ENCODE measurements around the gene KLHL22. TPM values are rescaled to one million over a fixed set of nuclear protein-coding genes. Genes with fewer than 3 reads are reported as not detected.

KLHL22 gene
- total and polyA plus RNA-seq, 2 of the 13 experiments (the other 11 are each of a cell fraction or from before 2014, with no cell fraction given): 10.9 to 14.8 TPM

DNA sequence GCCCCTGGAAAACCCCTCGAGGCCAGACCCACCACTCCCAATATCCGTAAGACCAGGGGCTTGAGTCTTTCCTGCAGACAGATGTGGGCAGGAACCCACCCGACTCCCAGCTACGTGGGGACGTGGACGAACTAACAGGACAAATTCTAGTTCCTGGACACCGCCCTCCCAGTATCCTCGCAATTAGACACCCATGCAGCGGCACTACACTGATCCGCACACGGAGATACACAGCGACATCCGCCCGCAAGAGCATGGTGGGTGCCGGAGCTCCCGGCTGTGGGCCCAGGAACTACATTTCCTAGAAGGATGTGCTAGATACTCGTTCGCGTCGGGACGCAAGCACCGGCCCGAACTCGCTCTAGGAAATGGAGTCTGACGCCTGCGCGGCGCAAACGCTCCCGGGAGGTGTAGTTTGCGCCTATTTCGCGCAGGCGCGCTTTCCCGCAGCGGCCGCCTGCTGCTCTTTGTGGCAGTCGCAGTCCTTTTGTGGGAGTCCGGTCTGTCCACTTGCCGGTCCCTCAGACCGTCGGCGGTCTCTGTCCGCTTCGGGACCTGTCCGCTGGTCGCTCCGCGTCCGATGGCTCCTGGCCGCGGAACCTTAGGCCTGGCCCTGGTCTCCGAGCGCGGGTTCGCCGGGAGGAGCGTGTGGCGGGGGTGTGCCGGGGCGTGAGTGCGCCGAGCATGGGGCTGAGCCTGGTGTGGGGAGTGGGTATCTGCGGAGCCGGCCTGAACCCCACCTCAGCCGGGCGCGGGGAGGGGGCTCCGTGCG is 101.7 kb downstream of the KLHL22 start, which contains the start of gene ZNF74 (continued):
- TF ChIP-seq, protein P1, sequence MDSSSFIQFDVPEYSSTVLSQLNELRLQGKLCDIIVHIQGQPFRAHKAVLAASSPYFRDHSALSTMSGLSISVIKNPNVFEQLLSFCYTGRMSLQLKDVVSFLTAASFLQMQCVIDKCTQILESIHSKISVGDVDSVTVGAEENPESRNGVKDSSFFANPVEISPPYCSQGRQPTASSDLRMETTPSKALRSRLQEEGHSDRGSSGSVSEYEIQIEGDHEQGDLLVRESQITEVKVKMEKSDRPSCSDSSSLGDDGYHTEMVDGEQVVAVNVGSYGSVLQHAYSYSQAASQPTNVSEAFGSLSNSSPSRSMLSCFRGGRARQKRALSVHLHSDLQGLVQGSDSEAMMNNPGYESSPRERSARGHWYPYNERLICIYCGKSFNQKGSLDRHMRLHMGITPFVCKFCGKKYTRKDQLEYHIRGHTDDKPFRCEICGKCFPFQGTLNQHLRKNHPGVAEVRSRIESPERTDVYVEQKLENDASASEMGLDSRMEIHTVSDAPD (CRISPR knock-in tag; IDR thresholded peaks at IDR 0.05): no peak
- TF ChIP-seq POGZ (CRISPR knock-in tag; IDR thresholded peaks at IDR 0.05) (no peak), ZNF496 (CRISPR knock-in tag; IDR thresholded peaks at IDR 0.05; ENCODE audit: insufficient replicate concordance) (no peak), PHF21A (CRISPR knock-in tag; IDR thresholded peaks at IDR 0.05) (peak; percentile 45; the same call in 1 of the 2 replicates), ATAD3A (CRISPR knock-in tag; IDR thresholded peaks at IDR 0.05) (no peak), ZNF205 (CRISPR knock-in tag; IDR thresholded peaks at IDR 0.05) (peak; percentile 82), ZBTB42 (CRISPR knock-in tag; IDR thresholded peaks at IDR 0.05) (no peak), RFXANK (CRISPR knock-in tag; IDR thresholded peaks at IDR 0.05) (no peak), SALL2 (CRISPR knock-in tag; IDR thresholded peaks at IDR 0.05) (peak; percentile 18; the same call in 1 of the 2 replicates), ZNF44 (CRISPR knock-in tag; IDR thresholded peaks at IDR 0.05) (no peak), ELF3 (CRISPR knock-in tag; IDR thresholded peaks at IDR 0.05) (peak; percentile 57; the same call in 1 of the 2 replicates), ZSCAN22 (CRISPR knock-in tag; IDR thresholded peaks at IDR 0.05) (no peak), ZNF891 (CRISPR knock-in tag; IDR thresholded peaks at IDR 0.05) (0 out of 2 replicates have a peak, but pooled peaks have one; percentile 20), U2AF1 (optimal IDR thresholded peaks at IDR 0.05; ENCODE audit: low read depth, low read length) (peak; percentile 48), ZSCAN21 (CRISPR knock-in tag; IDR thresholded peaks at IDR 0.05; ENCODE audit: borderline replicate concordance) (peak; percentile 79), PTBP1 (IDR thresholded peaks at IDR 0.05; ENCODE audit: low read depth, low read length, poor library complexity, severe bottlenecking) (no peak), DR1 (CRISPR knock-in tag; IDR thresholded peaks at IDR 0.05) (no peak), ZNF569 (CRISPR knock-in tag; IDR thresholded peaks at IDR 0.05; ENCODE audit: borderline replicate concordance) (no peak), ZNF207 (IDR thresholded peaks at IDR 0.05; ENCODE audit: borderline replicate concordance) (no peak)
- TF ChIP-seq, protein P2, sequence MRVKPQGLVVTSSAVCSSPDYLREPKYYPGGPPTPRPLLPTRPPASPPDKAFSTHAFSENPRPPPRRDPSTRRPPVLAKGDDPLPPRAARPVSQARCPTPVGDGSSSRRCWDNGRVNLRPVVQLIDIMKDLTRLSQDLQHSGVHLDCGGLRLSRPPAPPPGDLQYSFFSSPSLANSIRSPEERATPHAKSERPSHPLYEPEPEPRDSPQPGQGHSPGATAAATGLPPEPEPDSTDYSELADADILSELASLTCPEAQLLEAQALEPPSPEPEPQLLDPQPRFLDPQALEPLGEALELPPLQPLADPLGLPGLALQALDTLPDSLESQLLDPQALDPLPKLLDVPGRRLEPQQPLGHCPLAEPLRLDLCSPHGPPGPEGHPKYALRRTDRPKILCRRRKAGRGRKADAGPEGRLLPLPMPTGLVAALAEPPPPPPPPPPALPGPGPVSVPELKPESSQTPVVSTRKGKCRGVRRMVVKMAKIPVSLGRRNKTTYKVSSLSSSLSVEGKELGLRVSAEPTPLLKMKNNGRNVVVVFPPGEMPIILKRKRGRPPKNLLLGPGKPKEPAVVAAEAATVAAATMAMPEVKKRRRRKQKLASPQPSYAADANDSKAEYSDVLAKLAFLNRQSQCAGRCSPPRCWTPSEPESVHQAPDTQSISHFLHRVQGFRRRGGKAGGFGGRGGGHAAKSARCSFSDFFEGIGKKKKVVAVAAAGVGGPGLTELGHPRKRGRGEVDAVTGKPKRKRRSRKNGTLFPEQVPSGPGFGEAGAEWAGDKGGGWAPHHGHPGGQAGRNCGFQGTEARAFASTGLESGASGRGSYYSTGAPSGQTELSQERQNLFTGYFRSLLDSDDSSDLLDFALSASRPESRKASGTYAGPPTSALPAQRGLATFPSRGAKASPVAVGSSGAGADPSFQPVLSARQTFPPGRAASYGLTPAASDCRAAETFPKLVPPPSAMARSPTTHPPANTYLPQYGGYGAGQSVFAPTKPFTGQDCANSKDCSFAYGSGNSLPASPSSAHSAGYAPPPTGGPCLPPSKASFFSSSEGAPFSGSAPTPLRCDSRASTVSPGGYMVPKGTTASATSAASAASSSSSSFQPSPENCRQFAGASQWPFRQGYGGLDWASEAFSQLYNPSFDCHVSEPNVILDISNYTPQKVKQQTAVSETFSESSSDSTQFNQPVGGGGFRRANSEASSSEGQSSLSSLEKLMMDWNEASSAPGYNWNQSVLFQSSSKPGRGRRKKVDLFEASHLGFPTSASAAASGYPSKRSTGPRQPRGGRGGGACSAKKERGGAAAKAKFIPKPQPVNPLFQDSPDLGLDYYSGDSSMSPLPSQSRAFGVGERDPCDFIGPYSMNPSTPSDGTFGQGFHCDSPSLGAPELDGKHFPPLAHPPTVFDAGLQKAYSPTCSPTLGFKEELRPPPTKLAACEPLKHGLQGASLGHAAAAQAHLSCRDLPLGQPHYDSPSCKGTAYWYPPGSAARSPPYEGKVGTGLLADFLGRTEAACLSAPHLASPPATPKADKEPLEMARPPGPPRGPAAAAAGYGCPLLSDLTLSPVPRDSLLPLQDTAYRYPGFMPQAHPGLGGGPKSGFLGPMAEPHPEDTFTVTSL (CRISPR knock-in tag; IDR thresholded peaks at IDR 0.05; ENCODE audit: borderline replicate concordance): no peak
- TF ChIP-seq, protein P3, sequence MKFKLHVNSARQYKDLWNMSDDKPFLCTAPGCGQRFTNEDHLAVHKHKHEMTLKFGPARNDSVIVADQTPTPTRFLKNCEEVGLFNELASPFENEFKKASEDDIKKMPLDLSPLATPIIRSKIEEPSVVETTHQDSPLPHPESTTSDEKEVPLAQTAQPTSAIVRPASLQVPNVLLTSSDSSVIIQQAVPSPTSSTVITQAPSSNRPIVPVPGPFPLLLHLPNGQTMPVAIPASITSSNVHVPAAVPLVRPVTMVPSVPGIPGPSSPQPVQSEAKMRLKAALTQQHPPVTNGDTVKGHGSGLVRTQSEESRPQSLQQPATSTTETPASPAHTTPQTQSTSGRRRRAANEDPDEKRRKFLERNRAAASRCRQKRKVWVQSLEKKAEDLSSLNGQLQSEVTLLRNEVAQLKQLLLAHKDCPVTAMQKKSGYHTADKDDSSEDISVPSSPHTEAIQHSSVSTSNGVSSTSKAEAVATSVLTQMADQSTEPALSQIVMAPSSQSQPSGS (CRISPR knock-in tag; IDR thresholded peaks at IDR 0.05): 0 out of 2 replicates have a peak, but pooled peaks have one; percentile 28

All from HepG2 (cell line).